ENCODE measurements around the gene ZWILCH. TPM values are rescaled to one million over a fixed set of nuclear protein-coding genes. Genes with fewer than 3 reads are reported as not detected.

Gene ZWILCH
- total RNA-seq, 1 experiment from 2014 or later: 21.6 TPM

DNA sequence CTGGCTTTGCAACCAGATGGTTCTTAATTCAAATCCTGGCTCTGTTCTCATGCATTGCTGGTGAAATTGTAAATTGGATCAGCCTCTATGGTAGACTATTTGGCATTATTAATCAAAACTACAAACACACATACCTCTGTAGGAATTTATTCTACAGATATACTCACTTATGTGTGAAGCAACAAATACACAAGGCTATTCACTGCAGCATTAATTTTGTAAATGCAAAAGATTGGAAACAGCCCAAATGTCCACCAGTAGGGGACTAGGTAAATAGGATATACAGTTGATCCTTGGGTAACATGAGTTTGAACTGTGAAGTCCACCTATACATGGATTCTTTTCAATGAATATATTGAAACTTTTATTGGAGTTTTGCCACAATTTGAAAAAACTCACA lies 90.2 kb downstream of the ZWILCH start:
- intact Hi-C loops (cut with micrococcal nuclease; ENCODE audit: unreplicated experiment): no loop called here
- H3K9me3 Mint-ChIP-seq (ENCODE audit: unreplicated experiment): no peaks in the 10 kb centered on the region
- H3K27me3 Mint-ChIP-seq (ENCODE audit: insufficient read depth, unreplicated experiment): no peaks in the 10 kb centered on the region
- Histone ChIP-seq H3K4me3 (ENCODE audit: low read depth, low read length) (no peak overlapping the region), H3K4me1 (peaks cover 36% of the 10 kb centered on the region), H3K27me3 (replicated peaks; ENCODE audit: control insufficient read depth, insufficient read depth, low read length) (no peaks in the 10 kb centered on the region), H3K36me3 (ENCODE audit: control insufficient read depth, insufficient read depth, low read length) (no peaks in the 10 kb centered on the region), H3K9me3 (no peaks in the 10 kb centered on the region)
- peaks cover 18% of the 10 kb centered on the region for H3K4me1 Mint-ChIP-seq (ENCODE audit: low read depth, unreplicated experiment)
- no peak overlapping the region for H3K4me3 Mint-ChIP-seq (ENCODE audit: unreplicated experiment)
- BruUV-seq (replicated peaks): no TSS peak
- DNase-seq: no peak
- ChIA-PET CTCF (no interaction called here), POLR2A (no interaction called here)
- TF ChIP-seq, protein P1, sequence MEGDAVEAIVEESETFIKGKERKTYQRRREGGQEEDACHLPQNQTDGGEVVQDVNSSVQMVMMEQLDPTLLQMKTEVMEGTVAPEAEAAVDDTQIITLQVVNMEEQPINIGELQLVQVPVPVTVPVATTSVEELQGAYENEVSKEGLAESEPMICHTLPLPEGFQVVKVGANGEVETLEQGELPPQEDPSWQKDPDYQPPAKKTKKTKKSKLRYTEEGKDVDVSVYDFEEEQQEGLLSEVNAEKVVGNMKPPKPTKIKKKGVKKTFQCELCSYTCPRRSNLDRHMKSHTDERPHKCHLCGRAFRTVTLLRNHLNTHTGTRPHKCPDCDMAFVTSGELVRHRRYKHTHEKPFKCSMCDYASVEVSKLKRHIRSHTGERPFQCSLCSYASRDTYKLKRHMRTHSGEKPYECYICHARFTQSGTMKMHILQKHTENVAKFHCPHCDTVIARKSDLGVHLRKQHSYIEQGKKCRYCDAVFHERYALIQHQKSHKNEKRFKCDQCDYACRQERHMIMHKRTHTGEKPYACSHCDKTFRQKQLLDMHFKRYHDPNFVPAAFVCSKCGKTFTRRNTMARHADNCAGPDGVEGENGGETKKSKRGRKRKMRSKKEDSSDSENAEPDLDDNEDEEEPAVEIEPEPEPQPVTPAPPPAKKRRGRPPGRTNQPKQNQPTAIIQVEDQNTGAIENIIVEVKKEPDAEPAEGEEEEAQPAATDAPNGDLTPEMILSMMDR (IDR thresholded peaks at IDR 0.05; ENCODE audit: insufficient read depth in 1 of 2, low read depth in 1 of 2, low read length in 1 of 2, severe bottlenecking in 1 of 2, unreplicated experiment in 1 of 2): no peak
- H3K36me3 Mint-ChIP-seq (ENCODE audit: insufficient read depth, unreplicated experiment): no peaks in the 10 kb centered on the region
- H3K27ac Mint-ChIP-seq (ENCODE audit: unreplicated experiment): no peak overlapping the region

DNA sequence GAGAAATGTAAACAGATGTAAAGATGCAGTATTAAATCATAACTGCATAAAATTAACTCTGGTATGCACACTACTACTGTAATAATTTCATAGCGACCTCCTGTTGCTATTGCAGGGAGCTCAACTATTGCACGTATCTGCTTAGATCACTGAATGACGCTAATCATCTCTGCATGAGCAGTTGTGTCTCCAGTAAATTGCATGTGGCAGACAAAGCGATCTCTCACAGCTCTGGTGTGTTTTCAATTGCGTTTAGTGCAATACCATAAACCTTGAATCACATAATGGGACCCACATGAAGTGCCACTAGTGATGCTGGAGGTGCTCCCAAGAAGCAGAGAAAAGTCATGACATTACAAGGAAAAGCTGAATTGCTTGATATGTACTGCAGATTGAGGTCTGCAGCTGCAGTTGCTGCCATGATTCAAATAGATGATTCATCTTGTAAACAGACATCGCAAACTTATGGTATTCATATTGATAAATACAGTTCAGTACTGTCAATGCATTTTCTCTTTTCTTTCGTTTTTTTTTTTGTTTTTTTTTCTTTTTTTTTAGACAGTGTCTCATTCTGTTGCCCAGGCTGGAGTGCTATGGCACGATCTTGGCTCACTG lies 90.9 kb downstream of the ZWILCH start:
- intact Hi-C loops (cut with micrococcal nuclease; ENCODE audit: unreplicated experiment): no loop called here
- Mint-ChIP-seq H3K9me3 (ENCODE audit: unreplicated experiment) (no peaks in the 10 kb centered on the region), H3K27ac (ENCODE audit: unreplicated experiment) (no peak overlapping the region), H3K27me3 (ENCODE audit: insufficient read depth, unreplicated experiment) (no peaks in the 10 kb centered on the region), H3K4me1 (ENCODE audit: low read depth, unreplicated experiment) (peaks cover 11% of the 10 kb centered on the region), H3K36me3 (ENCODE audit: insufficient read depth, unreplicated experiment) (no peaks in the 10 kb centered on the region), H3K4me3 (ENCODE audit: unreplicated experiment) (no peak overlapping the region)
- TF ChIP-seq, protein P1 (IDR thresholded peaks at IDR 0.05; ENCODE audit: insufficient read depth in 1 of 2, low read depth in 1 of 2, low read length in 1 of 2, severe bottlenecking in 1 of 2, unreplicated experiment in 1 of 2): no peak
- H3K9me3 ChIP-seq: no peaks in the 10 kb centered on the region
- no peak overlapping the region for H3K4me3 ChIP-seq (ENCODE audit: low read depth, low read length)
- DNase-seq: no peak
- peaks cover 29% of the 10 kb centered on the region for H3K4me1 ChIP-seq
- H3K36me3 ChIP-seq (ENCODE audit: control insufficient read depth, insufficient read depth, low read length): no peaks in the 10 kb centered on the region
- BruUV-seq (replicated peaks): no TSS peak
- POLR2A ChIA-PET: no interaction called here
- CTCF ChIA-PET: interaction anchor here (0.7 kb wide), 1 partner anchor 1494 kb away, joined by 7 read pairs; no protein-coding TSS in a partner anchor
- no peaks in the 10 kb centered on the region for H3K27me3 ChIP-seq (replicated peaks; ENCODE audit: control insufficient read depth, insufficient read depth, low read length)

DNA sequence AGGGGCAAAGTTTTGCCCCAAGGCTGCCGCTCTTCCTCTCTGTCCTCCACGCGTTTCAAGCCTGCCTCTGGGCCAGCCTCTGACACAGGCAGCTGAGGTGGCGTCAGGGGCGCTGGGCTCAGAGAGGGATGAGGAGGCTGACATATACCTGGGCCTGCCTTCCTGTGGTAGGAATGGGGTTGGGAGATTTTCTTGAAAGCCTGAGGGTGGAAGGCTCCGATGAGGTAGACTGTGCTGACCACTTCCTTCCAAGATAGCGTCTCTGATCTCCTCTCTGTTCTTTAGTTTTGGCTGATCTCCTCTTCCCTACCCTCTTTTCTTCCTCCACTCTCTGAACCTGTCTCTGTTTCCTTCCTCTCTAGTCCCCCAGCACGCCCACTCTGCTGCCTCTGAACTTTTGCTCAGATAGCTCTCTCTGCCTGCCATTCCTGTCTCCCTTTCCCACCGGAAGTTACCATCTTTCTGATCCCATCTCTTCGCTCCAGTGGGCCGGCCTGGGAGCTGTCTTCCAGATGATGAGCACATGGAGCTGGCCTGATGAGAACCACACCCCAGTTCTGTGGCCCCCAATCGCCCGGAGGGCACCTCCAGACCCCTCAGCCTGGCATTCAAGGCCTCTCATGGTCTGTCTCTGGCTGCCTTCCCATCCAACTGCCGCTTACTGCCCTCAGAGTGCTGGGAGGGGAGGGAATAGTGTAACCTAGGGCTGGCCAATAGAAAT lies 93.1 kb downstream of the ZWILCH start:
- Mint-ChIP-seq H3K4me3 (ENCODE audit: unreplicated experiment) (no peak overlapping the region), H3K27ac (ENCODE audit: unreplicated experiment) (no peak overlapping the region), H3K9me3 (ENCODE audit: unreplicated experiment) (no peaks in the 10 kb centered on the region), H3K36me3 (ENCODE audit: insufficient read depth, unreplicated experiment) (no peaks in the 10 kb centered on the region), H3K4me1 (ENCODE audit: low read depth, unreplicated experiment) (peaks cover 3% of the 10 kb centered on the region), H3K27me3 (ENCODE audit: insufficient read depth, unreplicated experiment) (no peaks in the 10 kb centered on the region)
- H3K27me3 ChIP-seq (replicated peaks; ENCODE audit: control insufficient read depth, insufficient read depth, low read length): no peaks in the 10 kb centered on the region
- no peak for DNase-seq
- H3K4me1 ChIP-seq: peaks cover 8% of the 10 kb centered on the region; the same call in 1 of the 2 replicates
- ChIA-PET POLR2A (no interaction called here), CTCF (interaction anchor here (2.7 kb wide), 1 partner anchor 21 kb away, joined by 13 read pairs; no protein-coding TSS in a partner anchor)
- H3K4me3 ChIP-seq (ENCODE audit: low read depth, low read length): no peak overlapping the region
- H3K36me3 ChIP-seq (ENCODE audit: control insufficient read depth, insufficient read depth, low read length): no peaks in the 10 kb centered on the region
- TF ChIP-seq, protein P1 (IDR thresholded peaks at IDR 0.05; ENCODE audit: insufficient read depth in 1 of 2, low read depth in 1 of 2, low read length in 1 of 2, severe bottlenecking in 1 of 2, unreplicated experiment in 1 of 2): no peak
- BruUV-seq (replicated peaks): no TSS peak
- no peaks in the 10 kb centered on the region for H3K9me3 ChIP-seq
- intact Hi-C loops (cut with micrococcal nuclease; ENCODE audit: unreplicated experiment): no loop called here

Small RNA genes within 50 kb of the gene (microRNA-seq; reads per million reads assigned to microRNA genes)
- not detected for gene MIR4512

Other genes starting within 250 kb of the ZWILCH start
- 25.3 and 25.6 TPM in 2 replicates for gene DIS3L, start 211.8 kb upstream of the ZWILCH start, total RNA-seq (2022)
- 22.8 and 28.0 TPM in 2 replicates for gene TIPIN, start 148.6 kb upstream of the ZWILCH start, total RNA-seq (2022)
- 63.7 and 64.1 TPM in 2 replicates for gene MAP2K1, start 118.4 kb upstream of the ZWILCH start, total RNA-seq (2022)
- 28.1 and 31.4 TPM in 2 replicates for gene SNAPC5, start 7.6 kb upstream of the ZWILCH start, total RNA-seq (2022)
- 3,043 and 3,102 TPM in 2 replicates for gene RPL4, start 471 bp upstream of the ZWILCH start, total RNA-seq (2022)
- not detected in 2 replicates for gene LCTL, start 60.7 kb downstream of the ZWILCH start, total RNA-seq (2022)
- gene SMAD6, start 196.9 kb downstream of the ZWILCH start, total RNA-seq (2022): 8.9 and 10.5 TPM in 2 replicates

All from Caco-2 (cell line).